AG08396 (cell line): ENCODE measurements around the gene IGBP1.
"Not testable (repeated sequence)": the region's sequence is repeated elsewhere in the genome, so short reads cannot be mapped to it uniquely, and the experiment has no call there.

Experiments used
- DNase-seq: peaks from one replicate; pipeline ENCODE4 v3.0.0; 2012; ENCODE audit warnings: low spot score, mixed read lengths

IGBP1 gene

GRCh38 chrX:70168238-70169188 lies 35.3 kb downstream of the IGBP1 start:
- peak; percentile 61 for DNase-seq

- DNase-seq: no peak
Measured at GRCh38 chrX:70169281-70169680, 36.0 kb downstream of the IGBP1 start.

- DNase-seq: no peak
Measured at GRCh38 chrX:70171624-70172023, 38.4 kb downstream of the IGBP1 start.

- DNase-seq: no peak
Measured at GRCh38 chrX:70172221-70172620, 39.0 kb downstream of the IGBP1 start.

GRCh38 chrX:70172964-70173363 lies 39.7 kb downstream of the IGBP1 start:
- no peak for DNase-seq

GRCh38 chrX:70174754-70175153 lies 41.5 kb downstream of the IGBP1 start:
- no peak for DNase-seq

- no peak for DNase-seq
Measured at GRCh38 chrX:70175338-70175737, 42.1 kb downstream of the IGBP1 start.

- DNase-seq: no peak
Measured at GRCh38 chrX:70176938-70177533, 43.8 kb downstream of the IGBP1 start, which contains the start of gene DGAT2L6. TSS of gene DGAT2L6 (plus strand) at chrX:70177483. CDS start at chrX:70177583, 100 bp downstream.

GRCh38 chrX:70183091-70183490 lies 49.8 kb downstream of the IGBP1 start:
- DNase-seq: no peak

GRCh38 chrX:70190225-70190624 lies 57.0 kb downstream of the IGBP1 start:
- DNase-seq: no peak

GRCh38 chrX:70196961-70197720 lies 63.9 kb downstream of the IGBP1 start:
- DNase-seq: peak; percentile 32

GRCh38 chrX:70201732-70202131 lies 68.5 kb downstream of the IGBP1 start:
- no peak for DNase-seq

- DNase-seq: no peak
Measured at GRCh38 chrX:70208479-70208878, 75.2 kb downstream of the IGBP1 start.

GRCh38 chrX:70209570-70209969 lies 76.3 kb downstream of the IGBP1 start:
- DNase-seq: not testable (repeated sequence)
